PC-9 (cell line): ENCODE results near the gene TBX18.

Experiments
- EZH2 ChIP-seq: fragments of 200-600 bp; sonication (generic); IDR thresholded peaks from 2 replicates; pipeline ENCODE4 v1.8.0; 2017; ENCODE audit warnings: antibody characterized with exemption, low read depth
- TF ChIP-seq, protein P1 (sequence below): fragments of 200-600 bp; sonication (generic); conservative IDR thresholded peaks from 2 replicates; pipeline ENCODE4 v1.6.1; 2017; ENCODE audit warnings: mixed run types, antibody characterized with exemption, mild to moderate bottlenecking, moderate library complexity

DNA sequence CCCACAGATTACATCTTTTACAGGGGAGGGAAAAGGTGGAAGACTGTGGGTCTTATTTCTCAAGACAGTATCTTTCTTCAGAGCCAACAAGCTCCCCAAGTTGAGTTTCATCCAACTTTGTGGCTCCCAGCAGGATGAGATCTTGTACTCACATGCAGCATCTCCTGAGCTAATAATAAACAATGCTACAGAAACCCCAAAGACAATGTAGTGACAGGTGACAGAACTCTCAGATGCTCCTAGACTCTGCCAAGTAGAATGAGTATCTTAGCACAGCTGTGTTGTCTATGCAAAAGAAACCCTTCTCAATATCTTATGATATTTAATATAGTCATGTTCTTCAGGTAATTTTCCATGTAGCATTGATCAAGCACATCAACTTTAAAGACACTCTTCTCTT lies 90.0 kb downstream of the TBX18 start:
- TF ChIP-seq, protein P1, sequence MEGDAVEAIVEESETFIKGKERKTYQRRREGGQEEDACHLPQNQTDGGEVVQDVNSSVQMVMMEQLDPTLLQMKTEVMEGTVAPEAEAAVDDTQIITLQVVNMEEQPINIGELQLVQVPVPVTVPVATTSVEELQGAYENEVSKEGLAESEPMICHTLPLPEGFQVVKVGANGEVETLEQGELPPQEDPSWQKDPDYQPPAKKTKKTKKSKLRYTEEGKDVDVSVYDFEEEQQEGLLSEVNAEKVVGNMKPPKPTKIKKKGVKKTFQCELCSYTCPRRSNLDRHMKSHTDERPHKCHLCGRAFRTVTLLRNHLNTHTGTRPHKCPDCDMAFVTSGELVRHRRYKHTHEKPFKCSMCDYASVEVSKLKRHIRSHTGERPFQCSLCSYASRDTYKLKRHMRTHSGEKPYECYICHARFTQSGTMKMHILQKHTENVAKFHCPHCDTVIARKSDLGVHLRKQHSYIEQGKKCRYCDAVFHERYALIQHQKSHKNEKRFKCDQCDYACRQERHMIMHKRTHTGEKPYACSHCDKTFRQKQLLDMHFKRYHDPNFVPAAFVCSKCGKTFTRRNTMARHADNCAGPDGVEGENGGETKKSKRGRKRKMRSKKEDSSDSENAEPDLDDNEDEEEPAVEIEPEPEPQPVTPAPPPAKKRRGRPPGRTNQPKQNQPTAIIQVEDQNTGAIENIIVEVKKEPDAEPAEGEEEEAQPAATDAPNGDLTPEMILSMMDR: no peak
- TF ChIP-seq EZH2: no peak
